ENCODE measurements around the gene SLC25A21.

GRCh38 chr14:36664322-36665193 lies 507.8 kb downstream of the SLC25A21 start:
- no peak for TF ChIP-seq CTCF (IDR thresholded peaks at IDR 0.05)
- TF ChIP-seq POLR2AphosphoS5 (IDR thresholded peaks at IDR 0.05; ENCODE audit: low read depth, low read length): no peak
- no peak for TF ChIP-seq SIN3A (IDR thresholded peaks at IDR 0.05; ENCODE audit: borderline replicate concordance, insufficient read depth, low read depth, low read length)
